ENCODE results near the gene TFAP2B.

The TFAP2B gene

DNA sequence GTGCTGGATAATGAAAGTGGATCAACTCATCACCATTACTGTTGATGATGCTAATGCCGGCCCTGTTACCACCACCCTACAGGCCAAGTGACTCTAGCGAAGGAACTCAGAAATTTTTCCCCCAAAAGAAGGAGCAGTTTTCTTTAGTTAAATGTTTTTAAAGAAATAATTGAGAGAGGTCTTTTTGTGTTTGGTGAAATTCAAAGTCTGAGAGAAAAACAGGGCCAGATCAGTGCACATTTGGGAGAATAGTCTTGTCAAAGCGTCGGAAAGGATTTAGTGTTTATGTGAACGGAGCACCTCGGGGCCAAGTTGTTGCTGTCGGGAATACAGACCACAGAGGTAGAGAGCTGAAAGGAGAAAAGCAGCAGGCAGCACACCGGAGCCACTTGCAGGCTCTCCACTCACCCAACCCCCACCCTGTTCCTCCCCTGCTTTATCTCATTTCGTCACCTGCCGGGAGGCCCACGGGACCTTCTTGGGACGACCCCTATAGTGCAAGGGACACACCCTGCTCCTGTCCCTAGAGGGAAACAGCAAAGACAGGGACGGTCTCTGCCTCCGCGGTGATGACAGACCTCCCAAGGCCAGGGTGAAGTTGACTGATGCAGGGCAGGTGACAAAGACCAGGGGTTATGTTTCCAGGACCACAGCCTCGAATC lies 6.8 kb downstream of the TFAP2B start:
- no peak for DNase-seq

GRCh38 chr6:50826037-50826761 lies 7.5 kb downstream of the TFAP2B start:
- no peak for DNase-seq

- DNase-seq: no peak
Observed at GRCh38 chr6:50826803-50827202, 8.1 kb downstream of the TFAP2B start.

DNA sequence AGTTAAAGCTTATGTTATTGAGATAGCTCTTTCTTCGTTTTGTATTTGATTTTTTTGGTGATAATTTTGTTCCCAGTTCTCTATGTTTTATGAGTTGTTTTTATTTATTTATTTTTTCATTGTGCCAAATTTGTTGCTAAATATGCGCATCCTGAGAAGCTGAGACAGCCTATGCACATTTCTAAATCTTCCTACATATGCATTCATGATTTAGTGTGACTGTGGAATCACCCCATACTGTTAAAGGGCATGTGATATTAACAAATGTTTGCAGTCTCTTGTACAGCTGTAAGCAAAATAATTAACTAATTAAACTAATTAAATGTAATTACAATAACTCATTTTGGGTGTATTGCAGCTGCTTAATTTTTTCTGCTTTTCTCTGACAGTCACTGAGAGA lies 10.4 kb downstream of the TFAP2B start:
- no peak for DNase-seq

DNA sequence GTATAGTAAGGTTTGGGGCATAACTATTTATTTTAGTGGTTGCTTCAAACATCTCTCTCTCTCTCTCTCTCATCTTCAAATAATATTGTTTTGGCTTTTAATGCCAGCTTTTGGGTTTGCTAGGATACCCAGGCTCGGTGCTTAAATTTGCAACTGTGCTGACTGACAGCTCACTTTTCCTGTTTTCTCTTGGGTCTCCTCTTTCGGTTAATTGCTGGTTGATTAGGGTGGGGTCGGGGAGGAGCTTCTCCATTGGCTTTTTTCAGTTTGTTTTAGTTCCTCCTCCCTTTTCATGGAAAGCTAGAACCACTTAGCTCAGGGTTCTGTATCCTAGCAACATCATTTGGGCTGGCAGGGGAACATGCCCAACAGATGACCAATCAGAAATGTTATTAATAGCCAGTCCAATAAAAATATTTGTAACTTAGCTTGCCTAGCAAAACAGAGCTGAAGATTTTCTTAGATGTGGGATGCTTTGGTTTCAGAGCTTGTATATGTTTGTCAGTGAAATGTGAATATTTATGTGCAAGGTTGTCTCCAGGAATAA lies 11.3 kb downstream of the TFAP2B start:
- no peak for DNase-seq

DNA sequence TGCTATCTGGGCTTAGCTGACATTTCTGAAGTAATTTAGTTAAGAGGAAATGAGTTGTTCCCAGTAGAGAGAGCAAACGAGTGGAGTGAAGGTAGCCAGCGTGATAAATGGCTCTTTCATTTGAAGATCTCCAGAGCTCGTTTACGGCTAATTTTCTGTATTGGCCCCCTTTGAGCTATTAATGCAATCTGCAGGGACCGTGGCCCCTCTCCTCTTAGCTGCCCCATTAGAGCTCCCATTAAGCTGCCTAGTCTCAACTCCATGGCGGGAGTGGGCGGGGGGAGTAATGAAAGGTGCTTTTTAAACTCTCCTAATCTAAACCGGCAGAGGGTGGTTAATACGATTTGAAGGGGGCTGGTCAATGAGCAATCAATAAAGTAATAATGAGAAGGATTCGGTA lies 12.5 kb downstream of the TFAP2B start:
- DNase-seq: no peak

DNA sequence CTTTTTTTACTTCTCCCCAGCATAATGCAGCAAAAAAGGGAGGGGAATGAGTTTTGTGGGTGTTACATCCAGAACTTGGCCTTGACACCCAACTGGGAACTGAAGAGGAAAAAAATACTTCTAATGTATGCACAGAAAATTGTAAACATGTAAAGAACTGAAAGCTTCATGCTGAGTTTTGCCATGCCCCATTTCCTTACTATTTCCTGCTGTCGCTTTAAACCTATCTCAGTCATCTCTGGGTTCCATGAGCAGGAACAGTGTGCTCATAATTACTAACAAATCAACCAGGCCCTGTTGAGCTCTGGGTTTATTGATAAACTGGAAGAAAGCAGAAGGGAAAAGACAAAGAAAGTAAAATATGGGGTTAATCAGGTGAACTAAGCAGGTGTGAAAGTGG lies 14.2 kb downstream of the TFAP2B start:
- DNase-seq: no peak

DNA sequence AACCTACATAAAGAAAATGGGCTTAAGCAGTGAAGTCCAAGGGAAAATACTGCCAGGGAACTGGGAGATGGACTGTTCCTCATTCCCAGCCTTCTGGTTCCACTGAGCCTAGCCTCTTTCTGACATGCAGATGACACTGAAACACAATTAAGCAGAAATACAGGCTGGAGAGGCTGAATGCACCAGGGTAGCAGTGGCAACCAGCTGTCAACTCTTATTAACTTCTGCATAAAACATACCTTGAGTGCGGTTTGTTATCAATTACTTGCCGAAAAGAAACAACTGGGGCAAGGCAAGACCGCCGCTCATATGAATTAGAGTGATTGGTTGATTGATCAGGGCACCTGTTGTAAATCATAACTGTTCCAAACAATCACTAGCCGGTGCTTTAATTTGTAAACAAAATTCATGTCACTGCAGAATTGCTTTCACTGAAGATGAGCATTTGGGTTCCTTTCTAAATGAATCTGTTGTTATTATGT lies 16.3 kb downstream of the TFAP2B start:
- DNase-seq: no peak

DNA sequence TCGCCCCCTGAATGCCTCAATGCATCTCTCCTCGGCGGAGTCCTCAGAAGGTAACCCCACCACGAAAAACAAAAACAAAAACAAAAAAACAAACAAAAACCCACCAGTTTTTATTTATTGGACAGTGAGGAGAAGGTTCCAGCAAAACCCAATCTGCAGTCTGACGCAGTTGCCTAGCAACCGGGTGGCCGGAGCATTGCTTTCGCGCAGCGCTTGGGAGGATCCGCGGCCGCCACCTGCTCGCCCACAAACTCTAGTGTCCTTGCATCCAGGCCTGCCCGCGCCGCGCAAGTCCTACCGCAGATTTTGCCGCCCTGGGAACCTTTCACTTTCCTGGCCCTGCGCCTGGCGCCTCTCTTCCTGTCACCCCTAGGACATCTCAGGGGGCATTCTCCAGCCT lies 17.6 kb downstream of the TFAP2B start:
- DNase-seq: no peak

DNA sequence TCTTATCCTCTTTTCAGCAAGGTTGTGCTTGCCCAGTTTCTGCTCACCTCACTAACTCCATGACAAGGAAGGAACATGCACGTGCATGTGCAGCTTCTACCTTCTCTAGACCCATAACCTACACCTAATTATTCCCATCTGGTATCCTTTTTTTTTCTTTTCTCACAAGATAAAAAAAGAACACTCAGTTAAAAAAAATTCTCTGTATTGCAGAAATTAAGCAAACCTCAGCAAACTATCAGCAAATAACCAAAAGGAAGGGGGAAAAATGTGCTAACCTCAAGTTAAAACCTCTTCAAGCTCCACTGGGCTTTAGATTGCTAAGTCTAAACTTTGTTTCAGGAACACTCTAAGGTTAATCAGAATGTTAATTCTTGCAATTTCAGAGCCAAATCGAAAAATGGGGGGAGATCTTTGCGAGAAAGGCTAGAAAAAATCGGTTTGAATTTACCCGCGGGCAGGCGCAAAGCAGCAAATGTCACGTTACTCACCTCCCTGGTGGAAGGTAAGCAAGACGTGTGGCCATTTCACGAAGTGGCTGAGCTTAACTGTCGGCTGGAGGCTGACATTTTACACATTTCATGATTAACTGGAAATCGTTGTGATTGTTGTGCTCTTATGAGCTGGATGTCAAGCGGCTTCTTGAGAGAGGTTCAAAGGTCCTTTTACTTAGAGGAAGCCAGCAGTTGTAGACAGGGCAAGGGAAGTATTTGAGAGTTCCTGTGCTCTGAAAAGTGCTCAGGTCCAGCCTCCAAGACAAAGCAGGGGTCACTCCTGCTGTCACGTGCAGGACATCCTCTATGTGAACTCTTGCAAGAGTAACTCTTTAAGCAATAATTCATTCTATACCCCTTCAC lies 19.1 kb downstream of the TFAP2B start:
- DNase-seq: no peak

GRCh38 chr6:50840112-50840810 lies 21.6 kb downstream of the TFAP2B start:
- DNase-seq: no peak

- no peak for DNase-seq
Observed at GRCh38 chr6:50840811-50841192, 22.1 kb downstream of the TFAP2B start.

GRCh38 chr6:50842446-50842845 lies 23.8 kb downstream of the TFAP2B start:
- no peak for DNase-seq

DNA sequence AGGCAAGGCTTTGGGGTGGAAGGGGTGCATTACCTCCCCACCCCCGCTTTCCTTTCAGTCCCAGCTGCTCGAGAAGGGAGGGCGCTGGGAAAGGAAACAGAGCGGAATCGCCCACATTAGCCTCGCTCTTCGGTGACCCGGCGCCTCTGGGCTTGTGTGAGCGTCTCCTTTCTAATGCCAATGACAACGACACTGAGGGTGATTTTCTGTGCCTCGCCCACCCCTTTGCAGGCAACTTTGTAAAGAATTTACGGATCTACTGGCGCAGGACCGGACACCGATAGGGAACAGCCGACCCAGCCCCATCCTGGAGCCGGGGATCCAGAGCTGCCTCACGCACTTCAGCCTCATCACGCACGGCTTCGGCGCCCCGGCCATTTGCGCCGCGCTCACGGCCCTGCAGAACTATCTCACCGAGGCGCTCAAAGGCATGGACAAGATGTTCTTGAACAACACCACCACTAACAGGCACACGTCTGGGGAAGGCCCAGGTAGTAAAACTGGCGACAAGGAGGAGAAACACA lies 24.3 kb downstream of the TFAP2B start:
- no peak for DNase-seq

- DNase-seq: no peak
Observed at GRCh38 chr6:50843842-50844241, 25.2 kb downstream of the TFAP2B start.

DNA sequence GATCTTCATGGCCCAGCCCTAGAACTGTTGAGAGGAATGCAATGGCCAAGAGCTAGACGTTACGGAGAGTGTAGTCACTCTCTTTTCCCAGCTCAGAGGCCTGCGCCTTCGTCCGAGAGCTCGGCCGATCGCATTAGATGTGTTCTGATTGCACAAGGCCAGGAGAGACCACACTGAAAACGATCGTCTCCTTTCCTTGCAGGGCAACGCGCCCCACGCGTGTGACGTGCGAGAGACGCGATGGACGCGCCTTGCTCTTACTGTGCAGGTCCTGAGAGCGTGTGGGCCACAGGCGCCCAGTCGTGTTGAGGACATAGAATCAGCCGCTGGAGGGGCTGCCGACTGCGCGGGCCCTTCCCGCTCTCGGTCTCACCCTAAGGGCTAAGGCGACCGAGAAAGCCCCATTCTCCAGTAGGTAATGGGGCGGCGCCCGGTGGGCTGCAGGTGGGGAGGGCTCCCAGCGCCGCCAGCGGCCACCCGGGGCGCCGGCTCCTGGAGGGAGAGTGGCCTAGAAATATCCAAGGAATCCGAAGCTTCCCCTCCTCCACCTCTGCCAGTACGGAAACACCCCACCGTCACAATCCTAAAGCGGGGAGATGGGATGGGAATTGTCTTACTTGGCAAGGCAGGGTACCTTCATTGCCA lies 26.9 kb downstream of the TFAP2B start:
- DNase-seq: no peak

DNA sequence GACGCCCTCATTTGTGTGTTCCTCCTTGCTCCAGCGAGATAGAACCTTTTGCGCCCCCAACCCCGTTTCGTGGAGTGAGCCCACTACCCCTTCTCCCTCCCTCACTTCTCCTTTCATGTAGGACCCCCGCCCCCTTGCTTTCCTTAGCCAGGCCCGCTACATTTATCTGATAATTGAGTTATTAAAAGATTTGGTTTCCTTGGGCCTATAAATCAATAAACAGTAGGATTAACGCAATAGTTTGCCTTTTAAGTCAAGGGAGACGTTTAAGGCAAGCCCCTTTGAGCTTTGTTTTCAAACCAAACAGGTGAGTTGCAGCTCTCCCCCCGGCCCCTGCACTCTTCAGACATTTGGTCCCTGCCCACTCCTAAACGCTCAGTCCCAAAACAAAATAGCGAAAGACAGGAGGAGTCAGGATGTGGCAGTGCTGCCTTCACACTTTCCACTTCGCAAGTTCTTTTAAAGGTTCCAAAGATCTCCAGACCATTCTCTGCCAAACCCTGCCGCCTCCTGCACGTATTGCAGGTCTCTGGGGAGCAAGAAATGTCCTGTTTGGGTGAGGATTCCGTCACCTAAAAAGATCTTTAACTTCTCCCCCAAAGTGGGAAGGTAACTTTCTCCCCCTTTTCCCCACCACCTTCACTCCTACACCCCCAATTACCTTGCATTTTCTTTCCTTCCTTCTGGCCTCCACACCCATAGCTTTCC lies 27.6 kb downstream of the TFAP2B start:
- no peak for DNase-seq

DNA sequence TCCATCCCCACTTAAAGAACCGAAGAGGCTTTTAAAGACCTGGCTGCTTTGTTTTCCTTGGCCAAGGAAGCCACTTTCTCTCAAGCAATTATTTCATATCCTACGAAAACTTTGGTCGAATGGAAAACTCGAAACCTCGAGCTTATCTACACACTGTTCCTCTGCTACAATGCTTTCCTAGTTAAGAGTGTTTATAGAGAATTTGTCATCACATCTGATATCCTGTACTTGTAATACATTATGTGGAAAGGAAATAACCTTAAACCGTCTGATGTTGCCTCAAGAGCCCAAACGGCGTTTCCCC lies 28.1 kb downstream of the TFAP2B start:
- DNase-seq: no peak

GRCh38 chr6:50847890-50848594 lies 29.4 kb downstream of the TFAP2B start:
- DNase-seq: no peak

GRCh38 chr6:50848989-50849795 lies 30.5 kb downstream of the TFAP2B start:
- no peak for DNase-seq
